HCT116 (cell line): ENCODE data around the gene HOXB2. TPM values are rescaled to one million over a fixed set of nuclear protein-coding genes. Genes with fewer than 3 reads are reported as not detected.

Source experiments
- ATAC-seq: fragments of 200-7000 bp; cut with Tn5 transposase; 2 replicates; pipeline ENCODE4 v1.9.1; 2020; ENCODE audit warnings: mild to moderate bottlenecking, moderate library complexity
- BruUV-seq: library from RNA; stranded (reverse); fragments of 400-500 nt; replicated peaks from 2 replicates; lab custom pipeline; 2021; lab: Mats Ljungman, UMichigan
- CTCF ChIA-PET: fragments of 300-600 bp; sonication (Branson Sonifier 250); formaldehyde crosslinking; loops from one replicate; lab custom pipeline; 2021; ENCODE audit warnings: antibody characterized with exemption; lab: Charles Lee
- POLR2A ChIA-PET: fragments of 300-600, 350-600 bp; sonication (Branson Sonifier 250); formaldehyde crosslinking; loops from one replicate; lab custom pipeline; 2021; ENCODE audit warnings: antibody characterized with exemption; lab: Charles Lee
- RAD21 ChIA-PET, 2 experiments: fragments of 300-600 bp; sonication (Branson Sonifier 250); formaldehyde crosslinking; loops; one replicate each; lab custom pipeline; 2023; ENCODE audit warnings: low total read pairs in 2 of 2; ENCODE audit not compliant: uncharacterized antibody in 2 of 2, unreplicated experiment in 2 of 2, low non-redundant PET in 1 of 2; lab: Charles Lee
- DNase-seq: peaks from one replicate; pipeline ENCODE4 v3.0.0-alpha.2; 2010; ENCODE audit warnings: low read depth, low spot score
- H2AFZ ChIP-seq: fragments of 200-600 bp; shearing (Covaris generic), sonication (generic); 2 replicates; pipeline ENCODE4 v1.6.1; 2017; ENCODE audit warnings: low read depth, mixed run types, mixed read lengths, antibody characterized with exemption, low read length; ENCODE audit not compliant: poor library complexity, severe bottlenecking
- H3K27ac ChIP-seq: 2 replicates; pipeline ENCODE4 v1.5.1; 2012; ENCODE audit warnings: low read depth, low read length
- H3K27me3 ChIP-seq: fragments of 200-600 bp; sonication (generic); 2 replicates; pipeline ENCODE4 v1.6.1; 2016; ENCODE audit warnings: mixed run types, low read length, mixed read lengths; ENCODE audit not compliant: insufficient read depth
- H3K36me3 ChIP-seq, 2 experiments: fragments of 200-500 bp in 1 of 2; fragments of 200-600 bp in 1 of 2; sonication (Bioruptor generic) in 1 of 2; sonication (generic) in 1 of 2; 2 replicates each; pipeline versions ENCODE4 v1.5.1 to v1.6.1; 2014 to 2016; ENCODE audit warnings: low read length in 2 of 2, inconsistent platforms in 1 of 2, mixed read lengths in 1 of 2, mixed run types in 1 of 2; ENCODE audit not compliant: insufficient read depth in 2 of 2, control insufficient read depth in 1 of 2
- H3K4me1 ChIP-seq, 2 experiments: fragments of 200-600 bp in 1 of 2; sonication (generic) in 1 of 2; 2 replicates each; pipeline versions ENCODE4 v1.5.1 to v1.6.1; 2012 to 2017; ENCODE audit warnings: low read length in 2 of 2, inconsistent platforms in 1 of 2, mild to moderate bottlenecking in 1 of 2, mixed read lengths in 1 of 2, mixed run types in 1 of 2, moderate library complexity in 1 of 2; ENCODE audit not compliant: insufficient read depth in 2 of 2, control insufficient read depth in 1 of 2
- H3K4me2 ChIP-seq: fragments of 200-600 bp; sonication (generic); 2 replicates; pipeline ENCODE4 v1.6.1; 2017; ENCODE audit warnings: mixed run types, low read length, mixed read lengths
- H3K4me3 ChIP-seq, 2 experiments: fragments of 200-600 bp in 1 of 2; sonication (generic) in 1 of 2; replicated peaks in 1 of 2; 2 replicates each; pipeline ENCODE4 v1.5.1; 2011 to 2016; ENCODE audit warnings: low read length in 2 of 2, control low read depth in 1 of 2, low read depth in 1 of 2, mild to moderate bottlenecking in 1 of 2, mixed read lengths in 1 of 2, mixed run types in 1 of 2
- H3K79me2 ChIP-seq: fragments of 200-600 bp; sonication (generic); 2 replicates; pipeline ENCODE4 v1.6.1; 2017; ENCODE audit warnings: mild to moderate bottlenecking, mixed run types, low read length, moderate library complexity, mixed read lengths; ENCODE audit not compliant: insufficient read depth
- H3K9ac ChIP-seq: fragments of 200-600 bp; sonication (generic); 2 replicates; pipeline ENCODE4 v1.6.1; 2016; ENCODE audit warnings: low read length, mixed read lengths
- H3K9me2 ChIP-seq: fragments of 200-600 bp; sonication (generic), shearing (Covaris generic); 2 replicates; pipeline ENCODE4 v1.6.1; 2017; ENCODE audit warnings: mixed run types, mild to moderate bottlenecking, moderate library complexity; ENCODE audit not compliant: insufficient read depth
- H3K9me3 ChIP-seq, 2 experiments: fragments of 200-500 bp in 1 of 2; fragments of 200-600 bp in 1 of 2; sonication (Bioruptor generic) in 1 of 2; sonication (generic) in 1 of 2; 2 replicates each; pipeline ENCODE4 v1.6.1; 2014 to 2017; ENCODE audit warnings: low read length in 2 of 2, mixed read lengths in 2 of 2, inconsistent platforms in 1 of 2, low read depth in 1 of 2, mild to moderate bottlenecking in 1 of 2, mixed run types in 1 of 2, moderate library complexity in 1 of 2; ENCODE audit not compliant: control insufficient read depth in 1 of 2, insufficient read depth in 1 of 2
- H4K20me1 ChIP-seq: fragments of 200-600 bp; sonication (generic), shearing (Covaris generic); 2 replicates; pipeline ENCODE4 v1.6.1; 2017; ENCODE audit warnings: mixed run types, mild to moderate bottlenecking, moderate library complexity; ENCODE audit not compliant: insufficient read depth
- ATF3 ChIP-seq: IDR thresholded peaks from 2 replicates; pipeline ENCODE4 v1.6.1; 2012
- CBX3 ChIP-seq: IDR thresholded peaks from 2 replicates; pipeline ENCODE4 v1.6.1; 2012; ENCODE audit warnings: low read depth
- CTCF ChIP-seq, 3 experiments: fragments of 200-600 bp in 1 of 3; sonication (generic) in 1 of 3; IDR thresholded peaks in 2 of 3; conservative IDR thresholded peaks in 1 of 3; 2 replicates each; pipeline ENCODE4 v1.5.1; 2012 to 2017; ENCODE audit warnings: low read depth in 2 of 3, low read length in 2 of 3, antibody characterized with exemption in 1 of 3, borderline replicate concordance in 1 of 3, control low read depth in 1 of 3, mild to moderate bottlenecking in 1 of 3, mixed read lengths in 1 of 3, mixed run types in 1 of 3, moderate library complexity in 1 of 3; ENCODE audit not compliant: insufficient read depth in 1 of 3
- EGR1 ChIP-seq: IDR thresholded peaks from 2 replicates; pipeline ENCODE4 v1.6.1; 2012; ENCODE audit warnings: low read depth
- FOSL1 ChIP-seq: IDR thresholded peaks from 2 replicates; pipeline ENCODE4 v1.6.1; 2012; ENCODE audit warnings: low read depth
- JUND ChIP-seq: IDR thresholded peaks from 2 replicates; pipeline ENCODE4 v1.6.1; 2012
- POLR2A ChIP-seq: IDR thresholded peaks from 2 replicates; pipeline ENCODE4 v1.7.0; 2011; ENCODE audit warnings: borderline replicate concordance; ENCODE audit not compliant: insufficient read depth, insufficient read length; ENCODE audit errors: extremely low read depth
- POLR2AphosphoS5 ChIP-seq: IDR thresholded peaks from 2 replicates; pipeline ENCODE4 v1.6.1; 2011; ENCODE audit warnings: mild to moderate bottlenecking, low read depth, low read length, moderate library complexity
- REST ChIP-seq: IDR thresholded peaks from 2 replicates; pipeline ENCODE4 v1.6.1; 2012; ENCODE audit warnings: low read depth
- SP1 ChIP-seq: IDR thresholded peaks from 2 replicates; pipeline ENCODE4 v1.6.1; 2012; ENCODE audit warnings: low read depth
- SRF ChIP-seq: IDR thresholded peaks from 2 replicates; pipeline ENCODE4 v1.6.1; 2012; ENCODE audit warnings: low read depth
- TCF7L2 ChIP-seq: IDR thresholded peaks from 2 replicates; pipeline ENCODE4 v1.7.0; 2011; ENCODE audit warnings: borderline replicate concordance, inconsistent platforms; ENCODE audit not compliant: insufficient read depth, insufficient read length; ENCODE audit errors: extremely low read depth
- YY1 ChIP-seq: IDR thresholded peaks from 2 replicates; pipeline ENCODE4 v1.6.1; 2011; ENCODE audit warnings: low read length, low read depth, moderate library complexity, mild to moderate bottlenecking; ENCODE audit not compliant: insufficient replicate concordance; ENCODE audit errors: extremely low read depth
- ZBTB33 ChIP-seq: IDR thresholded peaks from 2 replicates; pipeline ENCODE4 v1.6.1; 2011; ENCODE audit warnings: mild to moderate bottlenecking, low read length, moderate library complexity; ENCODE audit not compliant: insufficient replicate concordance; ENCODE audit errors: extremely low read depth
- ZFX ChIP-seq: fragments of 450-650 bp; IDR thresholded peaks from 2 replicates; pipeline ENCODE4 v1.6.1; 2017
- ZNF274 ChIP-seq: fragments of 200-500 bp; sonication (Bioruptor generic); IDR thresholded peaks from 2 replicates; pipeline ENCODE4 v1.6.1; 2014; ENCODE audit warnings: mild to moderate bottlenecking, low read depth, low read length, inconsistent platforms
- intact Hi-C: fragments of 100-400 bp; cut with micrococcal nuclease; formaldehyde crosslinking; loops from 2 replicates; pipeline ENCODE4 v1.10.0; 2022
- total RNA-seq: library from RNA; stranded (reverse); gene quantifications from one replicate; pipeline ENCODE4 v1.2.1, GENCODE V29; 2021; ENCODE audit not compliant: unreplicated experiment

Gene HOXB2
- total RNA-seq, 1 experiment from 2014 or later, result 2.0 TPM

- TF ChIP-seq ZFX, result no peak
- TF ChIP-seq JUND, result no peak
- no peak for TF ChIP-seq ZNF274
- no peak for TF ChIP-seq FOSL1
- TF ChIP-seq CTCF (IDR thresholded peaks at IDR 0.05 in 2 of 3, conservative IDR thresholded peaks at IDR 0.05 in 1 of 3; ENCODE audit: borderline replicate concordance in 1 of 3, insufficient read depth in 1 of 3, low read depth in 2 of 3, low read length in 2 of 3), result no peak
- TF ChIP-seq TCF7L2, result no peak
- TF ChIP-seq CBX3, result no peak
- no peak for TF ChIP-seq ATF3
- TF ChIP-seq YY1, result no peak
- TF ChIP-seq EGR1, result no peak
- no peak for TF ChIP-seq SRF
- TF ChIP-seq POLR2A, result no peak
- TF ChIP-seq ZBTB33, result no peak
- no peak for TF ChIP-seq SP1
- TF ChIP-seq POLR2AphosphoS5, result no peak
- no peak for TF ChIP-seq REST
- no peaks in the 10 kb centered on the region for H3K27me3 ChIP-seq
- no TSS peak for BruUV-seq
- ATAC-seq (no peak), DNase-seq (no peak)
- H3K9me3 ChIP-seq, result no peaks in the 10 kb centered on the region
- H2AFZ ChIP-seq, result no peak overlapping the region
- H3K4me1 ChIP-seq, result peaks cover 0 to 7% of the 10 kb centered on the region in 2 experiments; a peak in 1 of 4 replicates
- no peak overlapping the region for H3K9ac ChIP-seq
- intact Hi-C loops, result no loop called here
- CTCF ChIA-PET, result interaction anchor here (1.0 kb wide), 1 partner anchor 48 kb away, joined by 5 read pairs; no protein-coding TSS in a partner anchor
- POLR2A ChIA-PET, result no interaction called here
- H3K4me3 ChIP-seq, result no peak overlapping the region
- H3K4me2 ChIP-seq, result no peak overlapping the region
- H3K9me2 ChIP-seq, result no peaks in the 10 kb centered on the region
- no peaks in the 10 kb centered on the region for H3K79me2 ChIP-seq
- no peaks in the 10 kb centered on the region for H4K20me1 ChIP-seq
- H3K36me3 ChIP-seq, result no peaks in the 10 kb centered on the region
- H3K27ac ChIP-seq, result no peak overlapping the region
- RAD21 ChIA-PET, result interaction anchor here in 1 of 2 experiments (0.5 to 0.6 kb wide), 2 partner anchors 10 to 18 kb away, joined by 3 read pairs; no protein-coding TSS in a partner anchor
These were observed 45.7 kb downstream of the HOXB2 start for GRCh38 chr17:48499248-48499647.
